Keratinocyte (primary cell): ENCODE data around the gene KIF16B. TPM values are rescaled to one million over a fixed set of nuclear protein-coding genes. Genes with fewer than 3 reads are reported as not detected.

Experiments
- DNase-seq: peaks from one replicate; pipeline ENCODE4 v3.0.0-alpha.2; 2011; ENCODE audit warnings: low read depth, missing footprints, low spot score
- FAIRE-seq: peaks from 2 replicates; lab custom pipeline; 2011; peaks lifted over from hg19 to GRCh38; lab: Jason Lieb, UNC
- H2AFZ ChIP-seq: 2 replicates; pipeline ENCODE4 v1.6.0; 2012; ENCODE audit warnings: low read length, control low read depth, inconsistent platforms; ENCODE audit not compliant: control insufficient read depth
- H3K27ac ChIP-seq: 2 replicates; pipeline ENCODE4 v1.5.1; 2011; ENCODE audit warnings: low read length; ENCODE audit not compliant: control insufficient read depth, insufficient read depth
- H3K27me3 ChIP-seq: 3 replicates; pipeline ENCODE4 v1.6.0; 2011; ENCODE audit warnings: low read length; ENCODE audit not compliant: control insufficient read depth, insufficient read depth; ENCODE audit errors: extremely low read depth
- H3K36me3 ChIP-seq, 2 experiments: 2 replicates in 1 of 2; 3 replicates in 1 of 2; pipeline ENCODE4 v1.5.1; 2011; ENCODE audit warnings: low read length in 2 of 2, mild to moderate bottlenecking in 1 of 2; ENCODE audit not compliant: control insufficient read depth in 2 of 2, insufficient read depth in 2 of 2; ENCODE audit errors: extremely low read depth in 1 of 2
- H3K4me1 ChIP-seq: 3 replicates; pipeline ENCODE4 v1.5.1; 2011; ENCODE audit warnings: low read length; ENCODE audit not compliant: control insufficient read depth, insufficient read depth; ENCODE audit errors: extremely low read depth
- H3K4me2 ChIP-seq: 3 replicates; pipeline ENCODE4 v1.6.0; 2011; ENCODE audit warnings: low read depth, low read length; ENCODE audit not compliant: control insufficient read depth, insufficient read depth; ENCODE audit errors: extremely low read depth
- H3K4me3 ChIP-seq, 3 experiments: fragments of 200-600 bp in 1 of 3; sonication (generic) in 1 of 3; 2 replicates in 2 of 3; 3 replicates in 1 of 3; pipeline ENCODE4 v1.5.1; 2011 to 2016; ENCODE audit warnings: low read length in 3 of 3, mild to moderate bottlenecking in 3 of 3, control low read depth in 2 of 3, inconsistent platforms in 1 of 3, low read depth in 1 of 3, mixed read lengths in 1 of 3, mixed run types in 1 of 3, moderate library complexity in 1 of 3; ENCODE audit not compliant: control insufficient read depth in 2 of 3, insufficient read depth in 2 of 3; ENCODE audit errors: extremely low read depth in 1 of 3
- H3K79me2 ChIP-seq: 2 replicates; pipeline ENCODE4 v1.6.0; 2012; ENCODE audit warnings: low read length; ENCODE audit not compliant: control insufficient read depth, insufficient read depth
- H3K9ac ChIP-seq: 3 replicates; pipeline ENCODE4 v1.6.0; 2011; ENCODE audit warnings: low read length; ENCODE audit not compliant: control insufficient read depth, insufficient read depth; ENCODE audit errors: extremely low read depth
- H3K9me1 ChIP-seq: 3 replicates; pipeline ENCODE4 v1.6.0; 2011; ENCODE audit warnings: low read length; ENCODE audit not compliant: control insufficient read depth, insufficient read depth; ENCODE audit errors: extremely low read depth
- H3K9me3 ChIP-seq: 2 replicates; pipeline ENCODE4 v1.5.1; 2012; ENCODE audit warnings: low read depth, low read length; ENCODE audit not compliant: control insufficient read depth
- H4K20me1 ChIP-seq: 3 replicates; pipeline ENCODE4 v1.6.0; 2011; ENCODE audit warnings: low read length; ENCODE audit not compliant: control insufficient read depth, insufficient read depth; ENCODE audit errors: extremely low read depth
- CTCF ChIP-seq, 3 experiments: IDR thresholded peaks in 1 of 3; conservative IDR thresholded peaks in 1 of 3; optimal IDR thresholded peaks in 1 of 3; 2 replicates in 2 of 3; 3 replicates in 1 of 3; pipeline versions ENCODE3 to v1.5.1; 2011; ENCODE audit warnings: low read length in 3 of 3, mild to moderate bottlenecking in 3 of 3, moderate library complexity in 2 of 3, control low read depth in 1 of 3, inconsistent platforms in 1 of 3; ENCODE audit not compliant: insufficient read depth in 2 of 3; ENCODE audit errors: extremely low read depth in 1 of 3
- EZH2 ChIP-seq: IDR thresholded peaks from one replicate; pipeline ENCODE4 v1.6.1; 2012; ENCODE audit warnings: inconsistent platforms, mild to moderate bottlenecking, low read length, moderate library complexity
- dilution Hi-C: fragments of 300-500 bp; cut with MboI; formaldehyde crosslinking; loops from one replicate; pipeline ENCODE4 v1.7.0; 2020; ENCODE audit warnings: low sequenced_read_pairs; ENCODE audit not compliant: extremely low pct_ligation_motif_present
- polyA plus RNA-seq, 5 experiments: library from polyadenylated mRNA; depleted of rRNA in 3 of 5; stranded (reverse) in 3 of 5; stranded (forward) in 1 of 5; unstranded in 1 of 5; fragments of >200 nt; gene quantifications; 1 replicate in 1 of 5; 2 replicates in 3 of 5; 3 replicates in 1 of 5; pipeline versions ENCODE4 v1.2.1 to v1.2.3, GENCODE V29; 2011 to 2012; ENCODE audit warnings: missing spikeins in 2 of 5, low read depth in 1 of 5, low replicate concordance in 1 of 5

KIF16B gene
- polyA plus RNA-seq, 1 donor (not counting 4 experiments of a cell fraction or from before 2014, with no cell fraction given) = 16.1 TPM

GRCh38 chr20:16427571-16427970, 145.7 kb downstream of the KIF16B start:
- no peak for FAIRE-seq
- no peak overlapping the region for H3K4me2 ChIP-seq
- H3K36me3 ChIP-seq = peaks cover 0 to 13% of the 10 kb centered on the region in 2 experiments

GRCh38 chr20:16424780-16425179, 148.5 kb downstream of the KIF16B start:
- Histone ChIP-seq H2AFZ (no peak overlapping the region), H3K36me3 (peaks cover 0 to 13% of the 10 kb centered on the region in 2 experiments), H4K20me1 (no peaks in the 10 kb centered on the region), H3K9me1 (no peaks in the 10 kb centered on the region), H3K9me3 (no peaks in the 10 kb centered on the region), H3K4me2 (no peak overlapping the region), H3K27ac (no peak overlapping the region), H3K4me3 (no peak overlapping the region), H3K4me1 (no peaks in the 10 kb centered on the region), H3K79me2 (no peaks in the 10 kb centered on the region), H3K27me3 (no peaks in the 10 kb centered on the region), H3K9ac (no peak overlapping the region)
- FAIRE-seq (no peak), DNase-seq (no peak)
- dilution Hi-C loops = no loop called here
- TF ChIP-seq EZH2 (no peak), CTCF (optimal IDR thresholded peaks at IDR 0.05 in 1 of 3, IDR thresholded peaks at IDR 0.05 in 1 of 3, conservative IDR thresholded peaks at IDR 0.05 in 1 of 3; ENCODE audit: extremely low read depth in 1 of 3, insufficient read depth in 2 of 3, low read length in 3 of 3) (no peak)

More at GRCh38 chr20:16427571-16427970, 145.7 kb downstream of the KIF16B start:
- TF ChIP-seq CTCF (optimal IDR thresholded peaks at IDR 0.05 in 1 of 3, IDR thresholded peaks at IDR 0.05 in 1 of 3, conservative IDR thresholded peaks at IDR 0.05 in 1 of 3; ENCODE audit: extremely low read depth in 1 of 3, insufficient read depth in 2 of 3, low read length in 3 of 3) (no peak), EZH2 (no peak)
- H3K27me3 ChIP-seq = no peaks in the 10 kb centered on the region
- no peak for DNase-seq
- H3K79me2 ChIP-seq = no peaks in the 10 kb centered on the region
- H4K20me1 ChIP-seq = no peaks in the 10 kb centered on the region
- no peaks in the 10 kb centered on the region for H3K4me1 ChIP-seq
- no peaks in the 10 kb centered on the region for H3K9me1 ChIP-seq
- no peak overlapping the region for H3K27ac ChIP-seq
- H3K9me3 ChIP-seq = no peaks in the 10 kb centered on the region
- H3K9ac ChIP-seq = no peak overlapping the region
- H2AFZ ChIP-seq = no peak overlapping the region
- dilution Hi-C loops = no loop called here
- no peak overlapping the region for H3K4me3 ChIP-seq
